RWPE2 (cell line): ENCODE results near the gene ANO3.

Experiments
- ATAC-seq: fragments of 200-7000 bp; cut with Tn5 transposase; 3 replicates; pipeline ENCODE4 v1.9.1; 2021; ENCODE audit warnings: low read depth
- DNase-seq: peaks from one replicate; pipeline ENCODE4 v3.0.0-alpha.2; 2020; ENCODE audit warnings: low spot score
- H3K27ac ChIP-seq: fragments of 450-650 bp; 2 replicates; pipeline ENCODE4 v1.5.1; 2017; ENCODE audit warnings: mild to moderate bottlenecking; ENCODE audit not compliant: poor library complexity, severe bottlenecking
- H3K27me3 ChIP-seq: fragments of 250-450 bp; sonication (Bioruptor Pico); 2 replicates; pipeline ENCODE4 v1.5.1; 2021; ENCODE audit warnings: mild to moderate bottlenecking, moderate library complexity; ENCODE audit not compliant: insufficient read depth, poor library complexity, severe bottlenecking
- H3K36me3 ChIP-seq: fragments of 250-450 bp; sonication (Bioruptor Pico); 2 replicates; pipeline ENCODE4 v1.5.1; 2020; ENCODE audit warnings: low read depth, mild to moderate bottlenecking, moderate library complexity
- H3K4me1 ChIP-seq: fragments of 250-450 bp; sonication (Bioruptor Pico); 2 replicates; pipeline ENCODE4 v1.5.1; 2021; ENCODE audit warnings: mild to moderate bottlenecking, moderate library complexity; ENCODE audit not compliant: insufficient read depth, poor library complexity, severe bottlenecking
- H3K4me3 ChIP-seq: fragments of 250-450 bp; sonication (Bioruptor Pico); 2 replicates; pipeline ENCODE4 v1.5.1; 2021; ENCODE audit warnings: mild to moderate bottlenecking, moderate library complexity; ENCODE audit not compliant: severe bottlenecking
- H3K9me3 ChIP-seq: fragments of 250-450 bp; sonication (Bioruptor Pico); 2 replicates; pipeline ENCODE4 v1.5.1; 2021; ENCODE audit warnings: mild to moderate bottlenecking, moderate library complexity; ENCODE audit not compliant: severe bottlenecking
- CTCF ChIP-seq: fragments of 450-650 bp; IDR thresholded peaks from one replicate; pipeline ENCODE4 v1.5.1; 2017; ENCODE audit warnings: mild to moderate bottlenecking, moderate library complexity; ENCODE audit not compliant: poor library complexity, severe bottlenecking

ANO3 gene

DNA sequence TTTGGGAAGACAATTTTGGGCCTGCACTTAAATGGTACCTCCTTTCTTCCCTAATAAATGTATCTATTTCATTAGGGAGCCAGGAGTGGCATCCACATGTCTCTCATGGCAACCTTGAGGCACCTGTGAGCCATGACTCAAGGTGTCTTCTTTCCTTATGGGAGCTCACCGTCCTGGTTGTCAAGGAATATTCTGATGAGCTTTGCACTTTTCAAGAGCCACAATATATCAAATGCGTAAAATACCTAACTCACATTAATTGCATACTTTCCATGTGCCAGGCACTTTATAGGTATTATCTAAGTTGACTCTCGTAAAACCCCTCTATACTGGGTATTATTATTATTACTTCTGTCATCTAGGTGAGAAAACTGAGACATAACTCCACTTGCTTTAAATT lies 207.6 kb downstream of the ANO3 start:
- no peaks in the 10 kb centered on the region for H3K27me3 ChIP-seq
- no peak for TF ChIP-seq CTCF
- H3K9me3 ChIP-seq, result no peaks in the 10 kb centered on the region
- H3K4me3 ChIP-seq, result no peak overlapping the region
- DNase-seq, result no peak
- ATAC-seq, result no peak
- H3K4me1 ChIP-seq, result no peaks in the 10 kb centered on the region
- no peak overlapping the region for H3K27ac ChIP-seq
- H3K36me3 ChIP-seq, result no peaks in the 10 kb centered on the region

- H3K4me1 ChIP-seq, result no peaks in the 10 kb centered on the region
- DNase-seq, result no peak
- H3K36me3 ChIP-seq, result no peaks in the 10 kb centered on the region
- ATAC-seq, result no peak
- no peak overlapping the region for H3K27ac ChIP-seq
- H3K4me3 ChIP-seq, result no peak overlapping the region
- H3K9me3 ChIP-seq, result no peaks in the 10 kb centered on the region
- TF ChIP-seq CTCF, result no peak
- H3K27me3 ChIP-seq, result no peaks in the 10 kb centered on the region
Measured at GRCh38 chr11:26541870-26542269, 209.9 kb downstream of the ANO3 start.

DNA sequence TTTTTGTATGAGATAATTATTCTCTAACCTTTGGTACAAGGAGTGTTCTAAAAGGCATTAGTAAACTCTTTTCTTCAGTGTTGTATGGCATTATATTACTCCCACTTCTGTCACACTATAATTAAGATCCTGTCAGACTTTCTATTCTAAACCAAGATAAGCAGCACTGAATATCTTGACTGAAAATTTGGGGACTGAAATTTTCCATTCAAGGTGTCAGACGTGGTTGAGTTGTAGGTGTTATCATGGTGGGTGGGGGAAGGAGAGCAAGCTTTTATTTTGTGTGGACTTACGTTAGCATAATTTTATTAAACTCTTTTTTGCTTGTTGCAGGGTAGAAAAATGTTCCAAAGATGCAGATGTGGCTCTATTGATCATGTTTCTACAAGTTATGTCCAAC lies 217.2 kb downstream of the ANO3 start:
- H3K4me1 ChIP-seq, result no peaks in the 10 kb centered on the region
- no peaks in the 10 kb centered on the region for H3K36me3 ChIP-seq
- H3K4me3 ChIP-seq, result no peak overlapping the region
- DNase-seq (no peak), ATAC-seq (no peak)
- H3K27ac ChIP-seq, result no peak overlapping the region
- no peak for TF ChIP-seq CTCF
- no peaks in the 10 kb centered on the region for H3K27me3 ChIP-seq
- no peaks in the 10 kb centered on the region for H3K9me3 ChIP-seq

- no peaks in the 10 kb centered on the region for H3K36me3 ChIP-seq
- no peak overlapping the region for H3K27ac ChIP-seq
- no peak overlapping the region for H3K4me3 ChIP-seq
- H3K4me1 ChIP-seq, result no peaks in the 10 kb centered on the region
- TF ChIP-seq CTCF, result no peak
- DNase-seq (no peak), ATAC-seq (no peak)
- H3K9me3 ChIP-seq, result no peaks in the 10 kb centered on the region
- H3K27me3 ChIP-seq, result no peaks in the 10 kb centered on the region
Measured at GRCh38 chr11:26550022-26550421, 218.1 kb downstream of the ANO3 start.

GRCh38 chr11:26551186-26551801 lies 219.4 kb downstream of the ANO3 start:
- Histone ChIP-seq H3K4me1 (no peaks in the 10 kb centered on the region), H3K27me3 (no peaks in the 10 kb centered on the region), H3K27ac (no peak overlapping the region), H3K9me3 (no peaks in the 10 kb centered on the region), H3K4me3 (no peak overlapping the region), H3K36me3 (no peaks in the 10 kb centered on the region)
- ATAC-seq, result no peak
- no peak for DNase-seq
- peak; percentile 69 for TF ChIP-seq CTCF
